Nephron (organoid): ENCODE data around the gene DBT.
"Not testable (repeated sequence)": the region's sequence is repeated elsewhere in the genome, so short reads cannot be mapped to it uniquely, and the experiment has no call there.

Experiments used
- H3K27ac Mint-ChIP-seq, 3 experiments: 2 replicates each; pipeline ENCODE4 v1.8.0; 2020; ENCODE audit warnings: mixed read lengths in 3 of 3, mild to moderate bottlenecking in 2 of 3, moderate library complexity in 1 of 3
- H3K27me3 Mint-ChIP-seq: 2 replicates; pipeline ENCODE4 v1.8.0; 2021; ENCODE audit warnings: low read depth, mild to moderate bottlenecking, moderate library complexity, mixed read lengths
- H3K36me3 Mint-ChIP-seq: 2 replicates; pipeline ENCODE4 v1.8.0; 2020; ENCODE audit warnings: low read depth, mixed read lengths
- H3K4me1 Mint-ChIP-seq: 2 replicates; pipeline ENCODE4 v1.8.0; 2020; ENCODE audit warnings: mixed read lengths
- H3K4me3 Mint-ChIP-seq, 3 experiments: 2 replicates each; pipeline ENCODE4 v1.8.0; 2020; ENCODE audit warnings: mild to moderate bottlenecking in 3 of 3, mixed read lengths in 3 of 3, moderate library complexity in 2 of 3
- H3K9me3 Mint-ChIP-seq: 2 replicates; pipeline ENCODE4 v1.8.0; 2020; ENCODE audit warnings: mixed read lengths
- CTCF ChIP-seq, 3 experiments: fragments of 200-600 bp; sonication (generic); IDR thresholded peaks; one replicate each; pipeline ENCODE4 v1.5.0; 2021; ENCODE audit warnings: antibody characterized with exemption in 3 of 3; ENCODE audit not compliant: unreplicated experiment in 3 of 3

Gene DBT

DNA sequence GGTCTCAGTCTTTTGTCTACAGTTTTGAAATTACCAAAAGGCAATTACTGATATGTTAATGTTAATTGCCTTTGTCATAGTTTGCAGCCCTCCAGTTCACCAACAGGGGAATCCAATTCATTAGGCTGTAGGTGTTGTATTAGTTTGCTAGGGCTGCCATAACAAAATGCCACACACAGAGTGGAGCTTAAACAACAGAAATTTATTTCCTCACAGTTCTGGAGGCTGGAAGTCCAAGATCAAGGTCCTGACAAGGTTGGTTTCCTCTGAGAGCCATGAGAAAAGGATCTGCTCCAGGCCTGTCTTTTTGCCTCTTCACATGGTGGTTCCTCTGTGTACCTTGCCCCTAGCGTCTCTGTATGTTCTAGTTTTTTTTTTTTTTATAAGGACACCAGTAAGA lies 17.6 kb upstream of the DBT start:
- TF ChIP-seq CTCF (IDR thresholded peaks at IDR 0.05; ENCODE audit: unreplicated experiment in 3 of 3) = no peak
- Mint-ChIP-seq H3K4me3 (peak overlapping the region; percentile 99), H3K36me3 (peaks cover 72% of the 10 kb centered on the region), H3K27me3 (no peaks in the 10 kb centered on the region), H3K4me1 (peaks cover 20% of the 10 kb centered on the region), H3K27ac (no peak overlapping the region), H3K9me3 (peaks cover 7% of the 10 kb centered on the region)

GRCh38 chr1:100266741-100267140 lies 17.1 kb upstream of the DBT start:
- Mint-ChIP-seq H3K27me3 (no peaks in the 10 kb centered on the region), H3K27ac (peak overlapping the region; percentile 85 to 95 (median 90)), H3K4me1 (peaks cover 20% of the 10 kb centered on the region), H3K9me3 (peaks cover 7% of the 10 kb centered on the region), H3K4me3 (peak overlapping the region; percentile 99), H3K36me3 (peaks cover 72% of the 10 kb centered on the region)
- TF ChIP-seq CTCF (IDR thresholded peaks at IDR 0.05; ENCODE audit: unreplicated experiment in 3 of 3) = no peak

- peaks cover 20% of the 10 kb centered on the region for H3K4me1 Mint-ChIP-seq
- TF ChIP-seq CTCF (IDR thresholded peaks at IDR 0.05; ENCODE audit: unreplicated experiment in 3 of 3) = no peak
- no peaks in the 10 kb centered on the region for H3K27me3 Mint-ChIP-seq
- peaks cover 13% of the 10 kb centered on the region for H3K9me3 Mint-ChIP-seq
- H3K36me3 Mint-ChIP-seq = peaks cover 73% of the 10 kb centered on the region
- peak within 1 kb of the TSS; percentile 99 for H3K4me3 Mint-ChIP-seq
- H3K27ac Mint-ChIP-seq = peak within 1 kb of the TSS; percentile 85 to 95 (median 90)
These were observed 16.5 kb upstream of the DBT start, which contains the start of gene RTCA for GRCh38 chr1:100265931-100266740. Gene RTCA, plus strand, starts transcription at chr1:100266216. Its CDS starts 160 bp downstream, at chr1:100266376.

GRCh38 chr1:100265562-100265930 lies 15.9 kb upstream of the DBT start:
- Mint-ChIP-seq H3K27me3 (no peaks in the 10 kb centered on the region), H3K4me3 (peak overlapping the region; percentile 99), H3K4me1 (peaks cover 20% of the 10 kb centered on the region), H3K27ac (peak overlapping the region; percentile 85 to 95 (median 90)), H3K9me3 (peaks cover 13% of the 10 kb centered on the region), H3K36me3 (peaks cover 69% of the 10 kb centered on the region)
- no peak for TF ChIP-seq CTCF (IDR thresholded peaks at IDR 0.05; ENCODE audit: unreplicated experiment in 3 of 3)

- H3K36me3 Mint-ChIP-seq = peaks cover 62% of the 10 kb centered on the region
- not testable (repeated sequence) for H3K27ac Mint-ChIP-seq, H3K27me3 Mint-ChIP-seq
- peaks cover 16% of the 10 kb centered on the region for H3K9me3 Mint-ChIP-seq
- H3K4me1 Mint-ChIP-seq = peaks cover 16% of the 10 kb centered on the region
- peak overlapping the region in 2 of 3 experiments; percentile 62 to 69 for H3K4me3 Mint-ChIP-seq
These were observed 14.4 kb upstream of the DBT start for GRCh38 chr1:100264081-100264480.

DNA sequence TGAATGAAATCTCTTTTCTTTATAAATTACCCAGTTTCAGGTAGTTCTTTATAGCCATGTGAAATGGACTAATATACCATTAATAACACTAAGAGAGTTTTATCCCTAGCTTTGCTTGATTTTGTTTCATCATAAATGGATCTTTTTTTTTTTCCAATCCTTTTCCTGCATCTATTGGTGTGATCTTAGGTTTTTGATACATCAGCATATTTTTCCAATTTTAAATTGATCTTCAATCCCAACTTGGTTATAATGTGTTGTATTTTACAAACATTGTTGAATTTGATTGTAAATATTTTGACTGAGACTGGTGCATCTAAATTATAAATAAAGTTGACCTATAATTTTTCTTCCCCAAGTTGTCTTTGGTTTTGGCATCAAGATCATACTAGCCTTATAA lies 12.1 kb upstream of the DBT start:
- no peak for TF ChIP-seq CTCF (IDR thresholded peaks at IDR 0.05; ENCODE audit: unreplicated experiment in 3 of 3)
- H3K4me3 Mint-ChIP-seq = no peak overlapping the region
- no peaks in the 10 kb centered on the region for H3K27me3 Mint-ChIP-seq
- H3K27ac Mint-ChIP-seq = no peak overlapping the region
- H3K36me3 Mint-ChIP-seq = peaks cover 52% of the 10 kb centered on the region
- peaks cover 18% of the 10 kb centered on the region for H3K9me3 Mint-ChIP-seq
- H3K4me1 Mint-ChIP-seq = peaks cover 14% of the 10 kb centered on the region

- not testable (repeated sequence) for H3K27me3 Mint-ChIP-seq, H3K4me1 Mint-ChIP-seq, H3K4me3 Mint-ChIP-seq, H3K27ac Mint-ChIP-seq
- peaks cover 15% of the 10 kb centered on the region for H3K9me3 Mint-ChIP-seq
- peaks cover 20% of the 10 kb centered on the region for H3K36me3 Mint-ChIP-seq
These were observed 8.8 kb upstream of the DBT start for GRCh38 chr1:100258427-100258826.

GRCh38 chr1:100256273-100256672 lies 6.6 kb upstream of the DBT start:
- H3K4me1 Mint-ChIP-seq, H3K4me3 Mint-ChIP-seq, H3K36me3 Mint-ChIP-seq, H3K27me3 Mint-ChIP-seq, H3K9me3 Mint-ChIP-seq, H3K27ac Mint-ChIP-seq: not testable (repeated sequence)
